ENCODE data around the gene KLC1. TPM values are rescaled to one million over a fixed set of nuclear protein-coding genes. Genes with fewer than 3 reads are reported as not detected.

KLC1 gene
- total and polyA plus RNA-seq, 5 experiments from 2014 or later, result 50.7 to 252 (median 73.3) TPM

GRCh38 chr14:103712633-103713247 lies 83.7 kb downstream of the KLC1 start:
- ATAC-seq, result no peak
- POLR2A ChIA-PET, result interaction anchor here (1.0 kb wide), 1 partner anchor 11 kb away, joined by 3 read pairs; no protein-coding TSS in a partner anchor
- Mint-ChIP-seq H3K27me3 (no peaks in the 10 kb centered on the region), H3K9me3 (no peaks in the 10 kb centered on the region), H3K36me3 (peaks cover 0 to 5% (median 2%) of the 10 kb centered on the region in 3 donors), H3K27ac (peak overlapping the region in 4 of 10 donors; percentile 8 to 85 (median 76)), H3K4me3 (peak overlapping the region in 4 of 10 donors; percentile 12 to 33 (median 19)), H3K4me1 (peaks cover 11 to 32% (median 29%) of the 10 kb centered on the region in 4 donors)
- DNase-seq, result no peak

GRCh38 chr14:103713304-103714062 lies 84.5 kb downstream of the KLC1 start:
- H3K4me3 Mint-ChIP-seq, result peak overlapping the region in 9 of 10 donors; percentile 22 to 78 (median 71)
- ATAC-seq (no peak), DNase-seq (no peak)
- H3K27me3 Mint-ChIP-seq, result no peaks in the 10 kb centered on the region
- peaks cover 0 to 3% (median 2%) of the 10 kb centered on the region in 3 donors for H3K36me3 Mint-ChIP-seq
- peaks cover 14 to 39% (median 36%) of the 10 kb centered on the region in 4 donors for H3K4me1 Mint-ChIP-seq
- H3K27ac Mint-ChIP-seq, result peak overlapping the region in 6 of 10 donors; percentile 10 to 85 (median 19)
- H3K9me3 Mint-ChIP-seq, result no peaks in the 10 kb centered on the region
- POLR2A ChIA-PET, result interaction anchor here (0.5 to 1.0 kb wide), 2 partner anchors 11 to 201 kb away, joined by 3 to 10 read pairs; no protein-coding TSS in a partner anchor

DNA sequence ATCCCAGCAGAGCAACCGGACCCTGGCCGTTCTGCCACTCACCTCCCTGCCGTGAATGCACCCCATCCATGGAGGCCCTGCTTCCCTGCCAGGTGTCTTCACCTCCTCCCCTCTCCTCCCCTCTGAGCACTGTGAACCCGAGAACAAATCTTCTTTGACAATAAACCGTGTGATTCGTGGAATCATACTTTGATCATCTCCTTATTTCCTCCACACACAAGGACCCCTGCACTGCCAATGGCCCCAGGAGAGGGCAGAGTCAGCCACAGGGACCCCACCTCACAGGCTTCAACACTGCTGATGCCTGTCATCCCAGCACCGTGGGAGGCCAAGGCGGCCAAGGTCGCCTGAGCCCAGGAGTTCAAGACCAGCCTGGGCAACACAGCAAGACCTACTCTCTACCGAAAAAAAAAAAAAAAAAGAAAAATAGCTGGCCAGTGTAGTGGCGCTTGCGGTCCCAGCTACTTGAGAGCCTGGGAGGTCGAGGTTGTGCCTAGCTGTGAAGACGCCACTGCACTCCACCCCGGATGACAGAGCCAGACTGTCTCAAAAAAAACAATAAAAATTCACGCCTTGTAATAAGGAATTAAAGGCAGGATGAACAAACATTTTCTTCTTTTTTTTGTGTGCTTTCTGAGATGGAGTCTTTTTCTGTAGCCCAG lies 85.2 kb downstream of the KLC1 start:
- POLR2A ChIA-PET, result interaction anchor here (0.6 to 1.0 kb wide), 2 partner anchors 12 to 18 kb away, joined by 3 read pairs; no protein-coding TSS in a partner anchor
- no peak for DNase-seq
- Mint-ChIP-seq H3K27ac (peak overlapping the region in 3 of 10 donors; percentile 10 to 68 (median 40)), H3K4me1 (peaks cover 17 to 45% (median 41%) of the 10 kb centered on the region in 4 donors), H3K36me3 (peaks cover 0 to 2% (median 0%) of the 10 kb centered on the region in 3 donors), H3K9me3 (no peaks in the 10 kb centered on the region), H3K4me3 (peak overlapping the region; percentile 55 to 99 (median 72)), H3K27me3 (no peaks in the 10 kb centered on the region)
- no peak for ATAC-seq

DNA sequence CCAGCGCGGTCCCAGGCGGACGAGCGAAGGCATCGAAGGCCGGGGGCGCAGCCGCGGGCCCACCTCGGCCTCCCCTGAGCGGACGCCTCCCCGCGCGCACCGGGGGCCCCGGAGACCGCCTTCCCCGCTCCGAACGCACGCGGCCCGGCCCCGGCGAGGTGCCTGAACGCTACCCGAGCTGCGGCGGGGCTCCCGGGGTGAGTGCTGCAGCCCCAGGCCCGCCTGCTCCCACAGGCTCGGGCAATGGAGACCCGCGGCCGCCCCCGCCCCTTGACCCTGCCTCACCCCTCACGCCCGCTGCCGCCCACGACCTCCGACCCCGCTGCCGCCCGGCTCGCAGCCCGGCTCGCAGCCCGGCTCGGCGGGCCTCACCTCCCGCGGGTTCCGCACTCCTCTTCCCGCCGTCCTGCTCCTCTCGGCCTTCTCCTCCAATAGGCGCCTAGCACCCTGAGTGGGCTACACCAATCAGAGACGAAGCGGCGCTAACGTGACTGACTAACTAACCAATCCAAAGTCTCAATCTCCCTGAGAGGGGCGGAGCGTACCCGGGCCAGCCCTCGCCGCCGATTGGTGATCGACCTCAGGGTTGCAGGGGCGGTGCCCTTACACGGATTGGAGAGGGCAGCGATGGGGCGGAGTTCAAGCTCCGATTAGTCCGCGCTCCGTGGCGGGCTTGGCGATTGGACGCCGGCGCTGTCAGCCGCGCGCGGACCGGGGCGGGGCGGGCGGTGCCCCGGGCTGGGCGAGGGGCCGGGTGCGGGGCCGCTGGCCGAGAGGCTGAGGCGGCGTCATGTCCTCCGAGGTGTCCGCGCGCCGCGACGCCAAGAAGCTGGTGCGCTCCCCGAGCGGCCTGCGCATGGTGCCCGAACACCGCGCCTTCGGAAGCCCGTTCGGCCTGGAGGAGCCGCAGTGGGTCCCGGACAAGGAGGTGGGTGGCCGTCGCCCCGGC lies 86.3 kb downstream of the KLC1 start, which contains the start of the genes XRCC3 and ZFYVE21:
Gene XRCC3, minus strand, starts transcription at position 400 of the 949 bp plus-strand sequence. CDS start 4,364 bp downstream, outside the sequence.
Gene ZFYVE21, plus strand, starts transcription at position 759 of the 949 bp plus-strand sequence. Its CDS starts 32 bp downstream, at position 791.
- DNase-seq (peak; percentile 96 to 100 (median 100)), ATAC-seq (peak; percentile 93 to 96)
- Mint-ChIP-seq H3K27ac (peak within 1 kb of the TSS; percentile 69 to 98 (median 86)), H3K27me3 (no peaks in the 10 kb centered on the region), H3K36me3 (peaks cover 0 to 2% (median 0%) of the 10 kb centered on the region in 3 donors), H3K4me1 (peaks cover 19 to 55% (median 52%) of the 10 kb centered on the region in 4 donors), H3K4me3 (peak within 1 kb of the TSS; percentile 86 to 99 (median 90)), H3K9me3 (no peaks in the 10 kb centered on the region)
- POLR2A ChIA-PET, result interaction anchor here (0.5 to 1.9 kb wide), 7 partner anchors 9 to 254 kb away, joined by 3 to 6 read pairs (median 5); partner anchors contain the start of gene KLC1

DNA sequence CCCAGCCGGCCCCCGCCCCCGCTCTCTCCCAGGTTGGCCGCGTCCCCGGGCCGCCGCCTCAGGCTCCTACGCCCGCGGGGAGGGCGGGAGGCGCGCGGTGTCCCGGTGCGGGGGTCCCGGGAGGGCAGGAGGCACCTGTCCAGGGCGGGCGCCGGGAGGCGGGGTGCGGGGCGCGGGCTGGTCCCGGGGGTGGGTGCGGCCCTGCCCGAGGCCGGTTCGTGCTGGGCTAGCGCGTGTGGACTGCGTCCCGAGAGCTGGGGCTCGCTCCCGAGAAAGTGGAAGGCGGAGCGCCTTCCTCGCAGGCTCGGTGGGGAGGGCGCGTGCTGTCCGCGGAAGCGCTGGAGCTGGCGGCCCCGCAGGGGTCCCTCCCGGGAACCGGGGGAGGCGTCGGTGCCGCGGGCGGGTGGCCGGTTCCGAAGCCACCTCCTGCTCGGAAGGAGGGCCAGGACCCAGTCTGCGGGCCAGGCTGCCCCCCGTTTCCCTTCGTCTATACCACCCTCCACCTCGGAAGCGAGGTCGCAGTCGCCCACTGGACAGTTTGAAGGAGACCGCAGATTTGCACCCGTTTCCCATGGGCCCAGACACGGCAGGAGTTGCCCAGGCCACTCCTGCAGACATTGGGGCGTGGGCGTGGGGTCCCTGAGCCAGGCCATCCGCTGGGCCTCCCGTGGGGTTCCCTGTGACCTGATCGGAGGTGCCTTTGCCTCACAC lies 87.2 kb downstream of the KLC1 start:
- peak overlapping the region in 3 of 10 donors; percentile 38 to 83 (median 48) for H3K27ac Mint-ChIP-seq
- DNase-seq (peak in 3 of 10 donors; percentile 19 to 62 (median 24)), ATAC-seq (peak in 1 of 2 donors; percentile 5)
- H3K27me3 Mint-ChIP-seq, result no peaks in the 10 kb centered on the region
- H3K4me1 Mint-ChIP-seq, result peaks cover 19 to 55% (median 53%) of the 10 kb centered on the region in 4 donors
- H3K36me3 Mint-ChIP-seq, result peaks cover 0 to 2% (median 0%) of the 10 kb centered on the region in 3 donors
- peak overlapping the region; percentile 69 to 99 (median 82) for H3K4me3 Mint-ChIP-seq
- POLR2A ChIA-PET, result interaction anchor here (0.5 to 1.9 kb wide), 7 partner anchors 10 to 253 kb away, joined by 3 to 6 read pairs (median 5); partner anchors contain the start of gene KLC1
- no peaks in the 10 kb centered on the region for H3K9me3 Mint-ChIP-seq

GRCh38 chr14:103716899-103717411 lies 87.9 kb downstream of the KLC1 start:
- no peaks in the 10 kb centered on the region for H3K27me3 Mint-ChIP-seq
- peak overlapping the region; percentile 69 to 99 (median 82) for H3K4me3 Mint-ChIP-seq
- no peaks in the 10 kb centered on the region for H3K9me3 Mint-ChIP-seq
- peak in 1 of 10 donors; percentile 35 for DNase-seq
- H3K36me3 Mint-ChIP-seq, result peaks cover 0 to 2% (median 0%) of the 10 kb centered on the region in 3 donors
- H3K27ac Mint-ChIP-seq, result peak overlapping the region in 6 of 10 donors; percentile 37 to 79 (median 46)
- POLR2A ChIA-PET, result interaction anchor here (1.9 kb wide), 1 partner anchor 88 kb away, joined by 6 read pairs; the partner anchor contains the start of gene KLC1
- H3K4me1 Mint-ChIP-seq, result peaks cover 17 to 55% (median 53%) of the 10 kb centered on the region in 4 donors
- no peak for ATAC-seq

GRCh38 chr14:103718572-103718971 lies 89.6 kb downstream of the KLC1 start:
- peak overlapping the region in 3 of 10 donors; percentile 20 to 86 (median 32) for H3K4me3 Mint-ChIP-seq
- peaks cover 17 to 48% (median 47%) of the 10 kb centered on the region in 4 donors for H3K4me1 Mint-ChIP-seq
- DNase-seq, result no peak

GRCh38 chr14:103719751-103720150 lies 90.7 kb downstream of the KLC1 start:
- Mint-ChIP-seq H3K27ac (peak overlapping the region in 4 of 10 donors; percentile 47 to 77 (median 73)), H3K27me3 (no peaks in the 10 kb centered on the region), H3K4me3 (peak overlapping the region in 3 of 10 donors; percentile 2 to 37 (median 29)), H3K36me3 (peaks cover 0 to 2% (median 0%) of the 10 kb centered on the region in 3 donors), H3K9me3 (no peaks in the 10 kb centered on the region), H3K4me1 (peaks cover 14 to 47% (median 39%) of the 10 kb centered on the region in 4 donors)
- no peak for DNase-seq
- no peak for ATAC-seq
- POLR2A ChIA-PET, result no interaction called here

More at GRCh38 chr14:103718572-103718971, 89.6 kb downstream of the KLC1 start:
- ATAC-seq, result no peak
- POLR2A ChIA-PET, result interaction anchor here (0.7 kb wide), 1 partner anchor 22 kb away, joined by 7 read pairs; no protein-coding TSS in a partner anchor
- H3K27me3 Mint-ChIP-seq, result no peaks in the 10 kb centered on the region
- peak overlapping the region in 2 of 10 donors; percentile 19 to 35 for H3K27ac Mint-ChIP-seq
- peaks cover 0 to 2% (median 0%) of the 10 kb centered on the region in 3 donors for H3K36me3 Mint-ChIP-seq
- H3K9me3 Mint-ChIP-seq, result no peaks in the 10 kb centered on the region

- Mint-ChIP-seq H3K4me3 (no peak overlapping the region), H3K4me1 (peaks cover 11 to 39% (median 35%) of the 10 kb centered on the region in 4 donors), H3K36me3 (no peaks in the 10 kb centered on the region), H3K9me3 (no peaks in the 10 kb centered on the region), H3K27me3 (no peaks in the 10 kb centered on the region), H3K27ac (peak overlapping the region in 3 of 10 donors; percentile 9 to 38 (median 34))
- POLR2A ChIA-PET, result no interaction called here
- DNase-seq, result no peak
- ATAC-seq, result no peak
Observed at GRCh38 chr14:103721334-103722120, 92.5 kb downstream of the KLC1 start.

DNA sequence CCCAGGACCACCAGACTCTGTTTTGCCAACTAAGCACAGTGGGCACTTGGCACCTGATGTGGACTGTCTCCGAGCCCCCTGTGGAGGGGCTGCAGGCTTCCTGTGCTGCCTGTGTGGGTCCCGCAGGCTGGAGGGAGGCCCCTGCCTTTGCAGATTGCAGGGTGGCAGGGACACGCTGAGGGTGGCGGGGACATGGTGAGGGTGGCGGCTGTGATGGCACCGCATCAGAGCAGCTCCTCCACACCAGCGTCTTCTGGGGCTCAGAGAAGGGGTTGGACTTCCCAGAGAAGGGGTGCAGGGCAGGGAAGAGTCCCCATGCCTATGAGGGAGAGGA lies 94.7 kb downstream of the KLC1 start:
- no peak overlapping the region for H3K4me3 Mint-ChIP-seq
- no peak for ATAC-seq
- no peaks in the 10 kb centered on the region for H3K27me3 Mint-ChIP-seq
- POLR2A ChIA-PET, result no interaction called here
- no peak for DNase-seq
- peaks cover 3 to 17% (median 14%) of the 10 kb centered on the region in 4 donors for H3K4me1 Mint-ChIP-seq
- no peaks in the 10 kb centered on the region for H3K36me3 Mint-ChIP-seq
- H3K27ac Mint-ChIP-seq, result no peak overlapping the region
- H3K9me3 Mint-ChIP-seq, result no peaks in the 10 kb centered on the region
